Progenitor cell of endocrine pancreas (in vitro differentiated cells): ENCODE measurements around the gene CTDSPL. TPM values are rescaled to one million over a fixed set of nuclear protein-coding genes. Genes with fewer than 3 reads are reported as not detected.

Experiments used
- DNase-seq: peaks from one replicate; pipeline ENCODE4 v3.0.0; 2021; ENCODE audit warnings: low spot score; ENCODE audit not compliant: unreplicated experiment
- H3K27ac Mint-ChIP-seq: 2 replicates; pipeline ENCODE4 v1.8.0; 2021; ENCODE audit warnings: mild to moderate bottlenecking, moderate library complexity, mixed read lengths
- H3K27me3 Mint-ChIP-seq: 2 replicates; pipeline ENCODE4 v1.8.0; 2021; ENCODE audit warnings: mixed read lengths
- H3K36me3 Mint-ChIP-seq: 2 replicates; pipeline ENCODE4 v1.8.0; 2022; ENCODE audit warnings: mixed read lengths; ENCODE audit not compliant: insufficient read depth
- H3K4me1 Mint-ChIP-seq: 2 replicates; pipeline ENCODE4 v1.8.0; 2021; ENCODE audit warnings: low read depth, mixed read lengths
- H3K4me3 Mint-ChIP-seq: 2 replicates; pipeline ENCODE4 v1.8.0; 2021; ENCODE audit warnings: low read depth, mild to moderate bottlenecking, moderate library complexity, mixed read lengths
- H3K9me3 Mint-ChIP-seq: 2 replicates; pipeline ENCODE4 v1.8.0; 2021; ENCODE audit warnings: low read depth, mixed read lengths
- total RNA-seq: library from RNA; stranded (reverse); gene quantifications from 2 replicates; pipeline ENCODE4 v1.2.1, GENCODE V29; 2021
- TF ChIP-seq, protein P1 (sequence below): fragments of 200-600 bp; sonication (generic); IDR thresholded peaks from one replicate; pipeline ENCODE4 v1.5.0; 2021; ENCODE audit warnings: antibody characterized with exemption, mild to moderate bottlenecking; ENCODE audit not compliant: unreplicated experiment

Gene CTDSPL
- total RNA-seq, 1 donor from 2014 or later, result 53.3 TPM

DNA sequence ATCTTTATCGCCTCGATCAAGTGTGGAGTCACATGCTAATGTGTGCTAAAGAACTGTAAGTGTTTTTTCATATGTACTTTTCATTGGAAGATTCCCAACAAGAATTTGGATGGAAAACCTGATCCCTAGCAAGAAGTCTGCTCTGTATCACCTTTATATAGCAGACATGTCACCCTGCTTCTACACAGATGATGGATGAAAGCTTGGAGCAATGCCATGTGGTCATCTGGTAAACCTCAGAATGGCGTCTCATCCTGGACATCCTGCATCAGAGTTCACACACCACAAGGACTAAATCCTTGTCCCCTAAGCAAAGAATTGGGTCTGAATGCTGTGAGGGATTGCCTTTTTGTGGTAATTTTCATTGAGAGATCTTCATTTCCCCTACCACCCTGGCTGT is 42.1 kb upstream of the CTDSPL start:
- TF ChIP-seq, protein P1, sequence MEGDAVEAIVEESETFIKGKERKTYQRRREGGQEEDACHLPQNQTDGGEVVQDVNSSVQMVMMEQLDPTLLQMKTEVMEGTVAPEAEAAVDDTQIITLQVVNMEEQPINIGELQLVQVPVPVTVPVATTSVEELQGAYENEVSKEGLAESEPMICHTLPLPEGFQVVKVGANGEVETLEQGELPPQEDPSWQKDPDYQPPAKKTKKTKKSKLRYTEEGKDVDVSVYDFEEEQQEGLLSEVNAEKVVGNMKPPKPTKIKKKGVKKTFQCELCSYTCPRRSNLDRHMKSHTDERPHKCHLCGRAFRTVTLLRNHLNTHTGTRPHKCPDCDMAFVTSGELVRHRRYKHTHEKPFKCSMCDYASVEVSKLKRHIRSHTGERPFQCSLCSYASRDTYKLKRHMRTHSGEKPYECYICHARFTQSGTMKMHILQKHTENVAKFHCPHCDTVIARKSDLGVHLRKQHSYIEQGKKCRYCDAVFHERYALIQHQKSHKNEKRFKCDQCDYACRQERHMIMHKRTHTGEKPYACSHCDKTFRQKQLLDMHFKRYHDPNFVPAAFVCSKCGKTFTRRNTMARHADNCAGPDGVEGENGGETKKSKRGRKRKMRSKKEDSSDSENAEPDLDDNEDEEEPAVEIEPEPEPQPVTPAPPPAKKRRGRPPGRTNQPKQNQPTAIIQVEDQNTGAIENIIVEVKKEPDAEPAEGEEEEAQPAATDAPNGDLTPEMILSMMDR, result no peak
- Mint-ChIP-seq H3K9me3 (no peaks in the 10 kb centered on the region), H3K36me3 (no peaks in the 10 kb centered on the region), H3K27me3 (no peaks in the 10 kb centered on the region), H3K27ac (no peak overlapping the region), H3K4me1 (no peaks in the 10 kb centered on the region), H3K4me3 (no peak overlapping the region)
- no peak for DNase-seq

GRCh38 chr3:37820286-37820685 is 41.4 kb upstream of the CTDSPL start:
- TF ChIP-seq, protein P1, result no peak
- Mint-ChIP-seq H3K4me3 (no peak overlapping the region), H3K27me3 (no peaks in the 10 kb centered on the region), H3K27ac (no peak overlapping the region), H3K4me1 (peaks cover 5% of the 10 kb centered on the region), H3K9me3 (no peaks in the 10 kb centered on the region), H3K36me3 (no peaks in the 10 kb centered on the region)
- no peak for DNase-seq

- Mint-ChIP-seq H3K9me3 (no peaks in the 10 kb centered on the region), H3K27ac (no peak overlapping the region), H3K36me3 (no peaks in the 10 kb centered on the region), H3K4me1 (peaks cover 9% of the 10 kb centered on the region), H3K4me3 (no peak overlapping the region), H3K27me3 (no peaks in the 10 kb centered on the region)
- no peak for DNase-seq
- TF ChIP-seq, protein P1, result no peak
Observed at GRCh38 chr3:37823189-37823588, 38.5 kb upstream of the CTDSPL start.

DNA sequence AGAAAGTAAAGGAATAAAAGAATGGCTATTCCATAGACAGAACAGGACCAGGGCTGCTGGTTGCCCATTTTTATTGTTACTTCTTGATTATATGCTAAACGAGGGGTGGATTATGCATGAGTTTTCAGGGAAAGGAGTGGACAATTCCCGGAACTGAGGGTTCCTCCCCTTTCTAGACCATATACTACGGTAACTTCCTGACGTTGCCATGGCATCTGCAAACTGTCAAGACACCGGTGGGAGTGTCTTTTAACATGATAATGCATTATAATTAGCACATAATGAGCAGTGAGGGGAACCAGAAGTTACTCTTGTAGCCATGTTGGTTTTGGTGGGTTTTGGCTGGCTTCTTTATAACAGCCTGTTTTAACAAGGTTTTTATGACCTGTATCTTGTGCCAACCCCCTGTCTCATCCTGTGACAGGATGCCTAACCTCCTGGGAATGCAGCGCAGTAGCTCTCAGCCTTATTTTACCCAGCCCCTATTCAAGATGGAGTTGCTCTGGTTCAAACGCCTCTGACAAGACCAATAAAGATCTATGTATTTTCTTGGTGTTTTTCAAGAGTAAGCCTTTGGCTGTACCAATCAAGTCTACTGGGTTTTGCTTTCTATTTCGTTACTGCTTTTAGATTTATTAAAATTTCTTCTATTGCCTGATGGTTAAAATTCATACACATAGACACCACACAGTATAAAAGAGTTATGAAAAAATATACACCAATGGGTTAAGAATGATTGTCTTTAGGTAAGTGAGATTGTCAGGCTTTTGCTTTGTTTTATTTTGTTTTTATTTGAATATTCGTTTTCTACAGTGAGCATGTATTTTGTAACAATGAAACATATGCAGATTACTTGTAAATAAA is 37.4 kb upstream of the CTDSPL start:
- DNase-seq, result no peak

DNA sequence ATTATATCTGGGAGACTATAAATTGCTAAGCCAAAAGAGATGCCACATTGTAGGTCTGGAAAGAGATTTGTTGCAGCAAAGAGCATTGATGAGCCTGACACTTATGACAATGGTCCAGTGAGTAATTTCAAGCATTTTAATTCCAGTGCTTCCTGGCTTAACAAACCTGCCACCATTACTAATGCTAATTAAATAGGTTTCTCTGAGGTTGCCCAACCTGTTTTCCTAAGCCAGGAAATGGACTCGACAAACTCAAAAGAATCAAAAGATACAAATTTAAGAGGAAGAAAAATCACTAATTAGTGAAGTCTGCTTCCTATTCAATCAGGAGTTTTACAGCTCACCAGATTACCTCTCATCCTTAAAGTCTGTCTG is 36.7 kb upstream of the CTDSPL start:
- no peak overlapping the region for H3K4me3 Mint-ChIP-seq
- H3K36me3 Mint-ChIP-seq, result peaks cover 2% of the 10 kb centered on the region
- no peak overlapping the region for H3K27ac Mint-ChIP-seq
- H3K27me3 Mint-ChIP-seq, result no peaks in the 10 kb centered on the region
- peaks cover 9% of the 10 kb centered on the region for H3K4me1 Mint-ChIP-seq
- TF ChIP-seq, protein P1, result no peak
- no peak for DNase-seq
- H3K9me3 Mint-ChIP-seq, result no peaks in the 10 kb centered on the region

More for the DNA sequence above, 37.4 kb upstream of the CTDSPL start:
- Mint-ChIP-seq H3K36me3 (peaks cover 2% of the 10 kb centered on the region), H3K4me3 (no peak overlapping the region), H3K9me3 (no peaks in the 10 kb centered on the region), H3K27ac (no peak overlapping the region), H3K27me3 (no peaks in the 10 kb centered on the region), H3K4me1 (peaks cover 9% of the 10 kb centered on the region)
- TF ChIP-seq, protein P1, result no peak
